ENCODE results near the gene ACP2.

- TF ChIP-seq POLR2A (IDR thresholded peaks at IDR 0.05) (no peak), CTCF (IDR thresholded peaks at IDR 0.05) (no peak), POLR2AphosphoS5 (IDR thresholded peaks at IDR 0.05; ENCODE audit: insufficient read depth in 1 of 2, low read depth in 1 of 2) (no peak)
These were observed 33.8 kb upstream of the ACP2 start for GRCh38 chr11:47282462-47282861.
